C4-2B (cell line): ENCODE results near the gene RPS29.

Experiments
- CTCF ChIP-seq: fragments of 450-650 bp; conservative IDR thresholded peaks from 2 replicates; pipeline ENCODE4 v1.5.1; 2017; ENCODE audit warnings: mild to moderate bottlenecking
- ZFX ChIP-seq: fragments of 450-650 bp; IDR thresholded peaks from 2 replicates; pipeline ENCODE4 v1.6.1; 2017

- no peak for TF ChIP-seq CTCF
- TF ChIP-seq ZFX = no peak
Observed at GRCh38 chr14:49579841-49580240, 6.3 kb downstream of the RPS29 start.
